ENCODE measurements around the gene PIGR. TPM values are rescaled to one million over a fixed set of nuclear protein-coding genes. Genes with fewer than 3 reads are reported as not detected.

PIGR gene
- polyA plus RNA-seq, 4 donors = 0.46 to 2.6 (median 1.2) TPM

- DNase-seq (ENCODE audit: low read depth in 4 of 4, low spot score in 3 of 4) = no peak
These were observed 50.4 kb downstream of the PIGR start for GRCh38 chr1:206895837-206896242.

- no peak for DNase-seq (ENCODE audit: low read depth in 4 of 4, low spot score in 3 of 4)
These were observed 50.9 kb downstream of the PIGR start for GRCh38 chr1:206895325-206895724.

GRCh38 chr1:206893380-206893779 lies 52.9 kb downstream of the PIGR start:
- no peak for DNase-seq (ENCODE audit: low read depth in 4 of 4, low spot score in 3 of 4)

GRCh38 chr1:206892351-206892984 lies 53.8 kb downstream of the PIGR start:
- DNase-seq (ENCODE audit: low read depth in 4 of 4, low spot score in 3 of 4) = no peak

GRCh38 chr1:206891412-206891811 lies 54.9 kb downstream of the PIGR start:
- no peak for DNase-seq (ENCODE audit: low read depth in 4 of 4, low spot score in 3 of 4)

- DNase-seq (ENCODE audit: low read depth in 4 of 4, low spot score in 3 of 4) = no peak
These were observed 55.9 kb downstream of the PIGR start for GRCh38 chr1:206890125-206891060.

GRCh38 chr1:206887701-206888100 lies 58.6 kb downstream of the PIGR start:
- DNase-seq (ENCODE audit: low read depth in 4 of 4, low spot score in 3 of 4) = no peak

GRCh38 chr1:206886831-206887230 lies 59.4 kb downstream of the PIGR start:
- DNase-seq (ENCODE audit: low read depth in 4 of 4, low spot score in 3 of 4) = no peak

- DNase-seq (ENCODE audit: low read depth in 4 of 4, low spot score in 3 of 4) = no peak
These were observed 60.8 kb downstream of the PIGR start for GRCh38 chr1:206885341-206886060.

GRCh38 chr1:206883876-206884275 lies 62.4 kb downstream of the PIGR start:
- DNase-seq (ENCODE audit: low read depth in 4 of 4, low spot score in 3 of 4) = no peak

GRCh38 chr1:206883160-206883559 lies 63.1 kb downstream of the PIGR start:
- no peak for DNase-seq (ENCODE audit: low read depth in 4 of 4, low spot score in 3 of 4)

GRCh38 chr1:206882555-206882954 lies 63.7 kb downstream of the PIGR start:
- no peak for DNase-seq (ENCODE audit: low read depth in 4 of 4, low spot score in 3 of 4)

GRCh38 chr1:206880314-206880713 lies 66.0 kb downstream of the PIGR start:
- no peak for DNase-seq (ENCODE audit: low read depth in 4 of 4, low spot score in 3 of 4)

Other genes with a start within 250 kb of the PIGR start
- gene IL19, start 175.7 kb downstream of the PIGR start, polyA plus RNA-seq (ENCODE audit: insufficient read length in 4 of 4) = under 1 TPM in 3 of 4 donors, not detected in 1; 0.56 to 0.96 (median 0.88) TPM
- 1 to 10 TPM in 1 of 4 donors, under 1 TPM in 1, not detected in 2; 0.52 to 2.6 TPM for gene IL10, start 174.0 kb downstream of the PIGR start, polyA plus RNA-seq (ENCODE audit: insufficient read length in 4 of 4)
- not detected for gene IL20, start 80.8 kb downstream of the PIGR start, polyA plus RNA-seq (ENCODE audit: insufficient read length in 4 of 4)
- under 1 TPM; 0.25 to 0.52 (median 0.38) TPM for gene IL24, start 49.0 kb downstream of the PIGR start, polyA plus RNA-seq (ENCODE audit: insufficient read length in 4 of 4)
- 1 to 10 TPM; 2.0 to 2.3 (median 2.2) TPM for gene FCMR, start 24.5 kb downstream of the PIGR start, polyA plus RNA-seq (ENCODE audit: insufficient read length in 4 of 4)
- 10 to 100 TPM in 1 of 4 donors, 1 to 10 TPM in 2, under 1 TPM in 1; 0.15 to 14.9 (median 7.8) TPM for gene FCAMR, start 24.0 kb upstream of the PIGR start, polyA plus RNA-seq (ENCODE audit: insufficient read length in 4 of 4)
- gene C1orf116, start 86.3 kb upstream of the PIGR start, polyA plus RNA-seq (ENCODE audit: insufficient read length in 4 of 4) = 10 to 100 TPM in 3 of 4 donors, under 1 TPM in 1; 0.46 to 29.0 (median 21.5) TPM
- gene YOD1, start 104.7 kb upstream of the PIGR start, polyA plus RNA-seq (ENCODE audit: insufficient read length in 4 of 4) = 10 to 100 TPM in 3 of 4 donors, 1 to 10 TPM in 1; 9.9 to 18.8 (median 14.4) TPM
- gene PFKFB2, start 106.8 kb upstream of the PIGR start, polyA plus RNA-seq (ENCODE audit: insufficient read length in 4 of 4) = 10 to 100 TPM in 3 of 4 donors, 1 to 10 TPM in 1; 8.5 to 19.1 (median 16.9) TPM
- gene C4BPB, start 142.4 kb upstream of the PIGR start, polyA plus RNA-seq (ENCODE audit: insufficient read length in 4 of 4) = 1 to 10 TPM in 1 of 4 donors, under 1 TPM in 3; 0.47 to 1.1 (median 0.61) TPM
- under 1 TPM; 0.33 to 0.64 (median 0.46) TPM for gene C4BPA, start 157.8 kb upstream of the PIGR start, polyA plus RNA-seq (ENCODE audit: insufficient read length in 4 of 4)

All from left renal pelvis (tissue), 4 donors.